GM23248 (cell line): ENCODE data around the gene HMGXB4.

Experiments
- EZH2 ChIP-seq: fragments of 200-600 bp; sonication (generic); IDR thresholded peaks from 2 replicates; pipeline ENCODE4 v1.6.1; 2018; ENCODE audit warnings: antibody characterized with exemption, mild to moderate bottlenecking; ENCODE audit not compliant: insufficient read depth, poor library complexity, severe bottlenecking
- EZH2phosphoT487 ChIP-seq: fragments of 200-600 bp; sonication (generic); IDR thresholded peaks from 2 replicates; pipeline ENCODE4 v1.6.1; 2018; ENCODE audit warnings: antibody characterized with exemption, moderate library complexity, mild to moderate bottlenecking, low read depth; ENCODE audit not compliant: insufficient read depth

DNA sequence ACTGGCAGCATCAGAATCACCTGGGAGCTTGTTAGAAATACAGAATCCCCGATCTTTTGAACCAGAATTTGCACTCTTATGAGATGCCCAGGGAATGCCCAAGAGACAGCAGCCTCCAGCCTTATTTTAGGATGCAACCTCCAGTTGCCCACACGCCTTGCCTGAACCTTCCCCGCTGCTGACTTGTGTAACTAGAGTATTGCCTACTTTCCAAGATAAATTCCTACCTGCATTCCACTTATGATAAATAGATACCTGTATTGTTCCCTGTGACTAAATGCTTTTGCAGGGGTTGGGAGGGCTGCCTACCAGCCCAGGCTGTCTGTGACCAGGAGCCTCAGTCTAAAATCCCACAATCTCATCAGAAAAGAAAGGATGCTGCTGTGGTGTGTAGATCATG lies 44.3 kb upstream of the HMGXB4 start:
- no peak for TF ChIP-seq EZH2
- no peak for TF ChIP-seq EZH2phosphoT487
